H9 (cell line): ENCODE measurements around the gene NR2F2. TPM values are rescaled to one million over a fixed set of nuclear protein-coding genes. Genes with fewer than 3 reads are reported as not detected.

Experiments used
- DNase-seq: peaks from one replicate; pipeline ENCODE4 v3.0.0-alpha.2; 2017
- H2AFZ ChIP-seq: one replicate; pipeline ENCODE4 v1.6.1; 2013; ENCODE audit warnings: mild to moderate bottlenecking, low read length, control low read depth, moderate library complexity
- H2AK5ac ChIP-seq: 2 replicates; pipeline ENCODE4 v1.6.1; 2013; ENCODE audit warnings: low read length, control low read depth, mixed read lengths; ENCODE audit not compliant: insufficient read length
- H2BK120ac ChIP-seq: one replicate; pipeline ENCODE4 v1.6.1; 2013; ENCODE audit warnings: low read depth, mild to moderate bottlenecking, low read length, control low read depth, inconsistent platforms; ENCODE audit not compliant: poor library complexity, severe bottlenecking
- H2BK12ac ChIP-seq: 2 replicates; pipeline ENCODE4 v1.6.1; 2013; ENCODE audit warnings: low read length, control low read depth, mixed read lengths, low read depth; ENCODE audit not compliant: insufficient read length
- H2BK15ac ChIP-seq: 2 replicates; pipeline ENCODE4 v1.6.1; 2013; ENCODE audit warnings: low read depth, low read length, control low read depth
- H2BK20ac ChIP-seq: one replicate; pipeline ENCODE4 v1.6.1; 2013; ENCODE audit warnings: low read depth, mild to moderate bottlenecking, low read length, control low read depth, inconsistent platforms; ENCODE audit not compliant: poor library complexity, severe bottlenecking
- H2BK5ac ChIP-seq: 2 replicates; pipeline ENCODE4 v1.6.1; 2013; ENCODE audit warnings: low read length, control low read depth, mixed read lengths; ENCODE audit not compliant: insufficient read length
- H3K14ac ChIP-seq: 2 replicates; pipeline ENCODE4 v1.6.1; 2013; ENCODE audit warnings: low read length, control low read depth; ENCODE audit not compliant: insufficient read depth
- H3K18ac ChIP-seq: 2 replicates; pipeline ENCODE4 v1.6.1; 2013; ENCODE audit warnings: low read depth, mild to moderate bottlenecking, mixed read lengths, low read length, control low read depth; ENCODE audit not compliant: insufficient read length
- H3K23ac ChIP-seq: 2 replicates; pipeline ENCODE4 v1.6.1; 2013; ENCODE audit warnings: low read length, control low read depth, mixed read lengths, low read depth; ENCODE audit not compliant: insufficient read length
- H3K23me2 ChIP-seq: 2 replicates; pipeline ENCODE4 v1.6.1; 2013; ENCODE audit warnings: low read depth, mild to moderate bottlenecking, mixed read lengths, low read length, control low read depth; ENCODE audit not compliant: insufficient read length, poor library complexity, severe bottlenecking
- H3K27ac ChIP-seq: 2 replicates; pipeline ENCODE4 v1.5.1; 2013; ENCODE audit warnings: low read length, control low read depth, mixed read lengths, low read depth; ENCODE audit not compliant: insufficient read length
- H3K27me3 ChIP-seq: 2 replicates; pipeline ENCODE4 v1.6.1; 2013; ENCODE audit warnings: low read length, control low read depth, inconsistent platforms; ENCODE audit not compliant: insufficient read depth
- H3K4ac ChIP-seq: 2 replicates; pipeline ENCODE4 v1.6.1; 2013; ENCODE audit warnings: low read depth, mild to moderate bottlenecking, control low read depth, inconsistent platforms, low read length, moderate library complexity
- H3K4me1 ChIP-seq: 2 replicates; pipeline ENCODE4 v1.6.1; 2013; ENCODE audit warnings: low read length, control low read depth, inconsistent platforms; ENCODE audit not compliant: insufficient read depth
- H3K4me2 ChIP-seq: 2 replicates; pipeline ENCODE4 v1.6.1; 2013; ENCODE audit warnings: low read length, control low read depth, mixed read lengths; ENCODE audit not compliant: insufficient read length, insufficient read depth
- H3K56ac ChIP-seq: 2 replicates; pipeline ENCODE4 v1.6.1; 2013; ENCODE audit warnings: low read depth, mild to moderate bottlenecking, mixed read lengths, low read length, control low read depth; ENCODE audit not compliant: insufficient read length
- H3K79me1 ChIP-seq: 2 replicates; pipeline ENCODE4 v1.6.1; 2013; ENCODE audit warnings: low read depth, mild to moderate bottlenecking, moderate library complexity, low read length, control low read depth, inconsistent platforms; ENCODE audit not compliant: insufficient read depth, poor library complexity, severe bottlenecking
- H3K79me2 ChIP-seq: 2 replicates; pipeline ENCODE4 v1.6.1; 2013; ENCODE audit warnings: low read length, control low read depth, inconsistent platforms; ENCODE audit not compliant: insufficient read depth
- H3K9ac ChIP-seq: 2 replicates; pipeline ENCODE4 v1.6.1; 2013; ENCODE audit warnings: low read length, control low read depth, mixed read lengths; ENCODE audit not compliant: insufficient read length; ENCODE audit errors: extremely low read depth
- H3K9me3 ChIP-seq: one replicate; pipeline ENCODE4 v1.6.1; 2013; ENCODE audit warnings: low read depth, low read length, inconsistent platforms; ENCODE audit not compliant: control insufficient read depth
- H3T11ph ChIP-seq: one replicate; pipeline ENCODE4 v1.6.1; 2013; ENCODE audit warnings: mild to moderate bottlenecking, low read length, control low read depth, inconsistent platforms
- H4K20me1 ChIP-seq: one replicate; pipeline ENCODE4 v1.6.1; 2013; ENCODE audit not compliant: control insufficient read depth, insufficient read length, insufficient read depth
- H4K5ac ChIP-seq: 2 replicates; pipeline ENCODE4 v1.6.1; 2013; ENCODE audit warnings: low read depth, mild to moderate bottlenecking, mixed read lengths, low read length, control low read depth; ENCODE audit not compliant: insufficient read length
- H4K8ac ChIP-seq: replicated peaks from 2 replicates; pipeline ENCODE4 v1.6.1; 2013; ENCODE audit warnings: low read length, control low read depth, mixed read lengths, low read depth; ENCODE audit not compliant: insufficient read length
- H4K91ac ChIP-seq: 2 replicates; pipeline ENCODE4 v1.6.1; 2013; ENCODE audit warnings: low read depth, mild to moderate bottlenecking, moderate library complexity, mixed read lengths, low read length, control low read depth; ENCODE audit not compliant: insufficient read length
- H3K27ac Mint-ChIP-seq, 3 experiments: 2 replicates in 2 of 3; 3 replicates in 1 of 3; pipeline ENCODE4 v1.8.0; 2020 to 2021; ENCODE audit warnings: mixed read lengths in 3 of 3, mild to moderate bottlenecking in 1 of 3, moderate library complexity in 1 of 3
- H3K27me3 Mint-ChIP-seq: 2 replicates; pipeline ENCODE4 v1.8.0; 2021; ENCODE audit warnings: low read depth, mild to moderate bottlenecking, moderate library complexity, mixed read lengths
- H3K36me3 Mint-ChIP-seq, 3 experiments: 2 replicates in 2 of 3; 3 replicates in 1 of 3; pipeline ENCODE4 v1.8.0; 2020 to 2021; ENCODE audit warnings: low read depth in 3 of 3, mixed read lengths in 3 of 3; ENCODE audit not compliant: insufficient read depth in 1 of 3
- H3K4me1 Mint-ChIP-seq, 2 experiments: 2 replicates each; pipeline ENCODE4 v1.8.0; 2020; ENCODE audit warnings: mixed read lengths in 2 of 2
- H3K4me3 Mint-ChIP-seq, 2 experiments: 2 replicates in 1 of 2; 3 replicates in 1 of 2; pipeline ENCODE4 v1.8.0; 2020 to 2021; ENCODE audit warnings: mild to moderate bottlenecking in 2 of 2, mixed read lengths in 2 of 2, moderate library complexity in 1 of 2
- H3K9me3 Mint-ChIP-seq, 2 experiments: 2 replicates in 1 of 2; 3 replicates in 1 of 2; pipeline ENCODE4 v1.8.0; 2020; ENCODE audit warnings: mild to moderate bottlenecking in 2 of 2, mixed read lengths in 2 of 2, moderate library complexity in 1 of 2
- WGBS: extraction: QIAGEN DNeasy Blood & Tissue Kit; methylation state at CpG from one replicate; pipeline ENCODE4 v1.1.7; 2013; ENCODE audit warnings: missing lambda C conversion rate, low lambda C conversion rate, mixed read lengths; ENCODE audit not compliant: insufficient read length; ENCODE audit errors: extremely low coverage; 5-methylcytosine and 5-hydroxymethylcytosine counted together
- total RNA-seq: library from RNA; stranded (reverse); gene quantifications from 2 replicates; pipeline ENCODE4 v1.2.1, GENCODE V29; 2021
- TF ChIP-seq, protein P1 (sequence below): fragments of 200-600 bp; sonication (generic); conservative IDR thresholded peaks from 3 replicates; pipeline ENCODE4 v1.8.0; 2021; ENCODE audit warnings: antibody characterized with exemption, mild to moderate bottlenecking

The NR2F2 gene
- total RNA-seq, 1 experiment from 2014 or later = 0.24 TPM

- no peaks in the 10 kb centered on the region for H3K9me3 ChIP-seq
- no peak overlapping the region for H2BK12ac ChIP-seq
- no peak overlapping the region for H4K91ac ChIP-seq
- no peak overlapping the region for H3K56ac ChIP-seq
- WGBS = no CpG with 5 or more reads among the region's 7 CpGs
- Mint-ChIP-seq H3K9me3 (peaks cover 2 to 8% of the 10 kb centered on the region in 2 experiments; a peak in 3 of 5 replicates), H3K27ac (no peak overlapping the region; a peak in 1 of 7 replicates), H3K36me3 (no peaks in the 10 kb centered on the region), H3K4me1 (peaks cover 59 to 83% of the 10 kb centered on the region in 2 experiments), H3K27me3 (peaks cover 96% of the 10 kb centered on the region), H3K4me3 (no peak overlapping the region; a peak in 1 of 5 replicates)
- no peak overlapping the region for H3K18ac ChIP-seq
- no peak overlapping the region for H3K27ac ChIP-seq
- H2BK5ac ChIP-seq = no peak overlapping the region
- H3K4me1 ChIP-seq = peaks cover 11% of the 10 kb centered on the region; the same call in 1 of the 2 replicates
- no peak overlapping the region for H2AFZ ChIP-seq
- H4K20me1 ChIP-seq = no peaks in the 10 kb centered on the region
- no peak overlapping the region for H4K5ac ChIP-seq
- H4K8ac ChIP-seq = no peak overlapping the region
- no peaks in the 10 kb centered on the region for H3K79me2 ChIP-seq
- DNase-seq = no peak
- H3T11ph ChIP-seq = no peak overlapping the region
- TF ChIP-seq, protein P1, sequence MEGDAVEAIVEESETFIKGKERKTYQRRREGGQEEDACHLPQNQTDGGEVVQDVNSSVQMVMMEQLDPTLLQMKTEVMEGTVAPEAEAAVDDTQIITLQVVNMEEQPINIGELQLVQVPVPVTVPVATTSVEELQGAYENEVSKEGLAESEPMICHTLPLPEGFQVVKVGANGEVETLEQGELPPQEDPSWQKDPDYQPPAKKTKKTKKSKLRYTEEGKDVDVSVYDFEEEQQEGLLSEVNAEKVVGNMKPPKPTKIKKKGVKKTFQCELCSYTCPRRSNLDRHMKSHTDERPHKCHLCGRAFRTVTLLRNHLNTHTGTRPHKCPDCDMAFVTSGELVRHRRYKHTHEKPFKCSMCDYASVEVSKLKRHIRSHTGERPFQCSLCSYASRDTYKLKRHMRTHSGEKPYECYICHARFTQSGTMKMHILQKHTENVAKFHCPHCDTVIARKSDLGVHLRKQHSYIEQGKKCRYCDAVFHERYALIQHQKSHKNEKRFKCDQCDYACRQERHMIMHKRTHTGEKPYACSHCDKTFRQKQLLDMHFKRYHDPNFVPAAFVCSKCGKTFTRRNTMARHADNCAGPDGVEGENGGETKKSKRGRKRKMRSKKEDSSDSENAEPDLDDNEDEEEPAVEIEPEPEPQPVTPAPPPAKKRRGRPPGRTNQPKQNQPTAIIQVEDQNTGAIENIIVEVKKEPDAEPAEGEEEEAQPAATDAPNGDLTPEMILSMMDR = no peak
- no peak overlapping the region for H3K14ac ChIP-seq
- peaks cover 68% of the 10 kb centered on the region for H3K27me3 ChIP-seq
- H2BK120ac ChIP-seq = no peak overlapping the region
- H2BK20ac ChIP-seq = no peak overlapping the region
- peaks cover 17% of the 10 kb centered on the region for H3K23me2 ChIP-seq
- H3K79me1 ChIP-seq = no peaks in the 10 kb centered on the region
- no peak overlapping the region for H3K9ac ChIP-seq
- H3K4ac ChIP-seq = no peak overlapping the region
- no peak overlapping the region for H2AK5ac ChIP-seq
- no peak overlapping the region for H3K4me2 ChIP-seq
- no peak overlapping the region for H2BK15ac ChIP-seq
- no peak overlapping the region for H3K23ac ChIP-seq
Measured at GRCh38 chr15:96336108-96336595, 5.7 kb downstream of the NR2F2 start.
